ENCODE results near the gene CTNNA1.

The CTNNA1 gene

DNA sequence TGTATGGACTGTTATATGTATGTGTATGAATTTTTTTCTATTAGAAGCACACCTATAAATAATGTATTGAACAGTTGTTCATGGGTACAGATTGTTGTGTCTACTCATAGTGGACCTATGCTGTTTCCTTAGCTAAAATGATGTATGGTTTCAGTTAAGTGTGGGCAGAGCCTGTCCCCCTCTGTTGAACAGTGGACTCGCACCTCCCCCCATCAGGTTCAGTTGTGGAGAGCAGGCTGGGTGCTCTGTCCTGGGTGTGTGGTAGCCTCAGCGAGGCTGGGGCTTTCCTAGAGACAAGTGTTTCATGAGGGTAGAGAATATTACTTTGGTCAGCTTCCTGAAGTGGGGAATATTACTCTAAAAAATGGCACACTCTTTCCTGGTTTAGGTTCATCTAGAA lies 169.3 kb downstream of the CTNNA1 start:
- DNase-seq (ENCODE audit: low read depth): no peak
- TF ChIP-seq, protein P1, sequence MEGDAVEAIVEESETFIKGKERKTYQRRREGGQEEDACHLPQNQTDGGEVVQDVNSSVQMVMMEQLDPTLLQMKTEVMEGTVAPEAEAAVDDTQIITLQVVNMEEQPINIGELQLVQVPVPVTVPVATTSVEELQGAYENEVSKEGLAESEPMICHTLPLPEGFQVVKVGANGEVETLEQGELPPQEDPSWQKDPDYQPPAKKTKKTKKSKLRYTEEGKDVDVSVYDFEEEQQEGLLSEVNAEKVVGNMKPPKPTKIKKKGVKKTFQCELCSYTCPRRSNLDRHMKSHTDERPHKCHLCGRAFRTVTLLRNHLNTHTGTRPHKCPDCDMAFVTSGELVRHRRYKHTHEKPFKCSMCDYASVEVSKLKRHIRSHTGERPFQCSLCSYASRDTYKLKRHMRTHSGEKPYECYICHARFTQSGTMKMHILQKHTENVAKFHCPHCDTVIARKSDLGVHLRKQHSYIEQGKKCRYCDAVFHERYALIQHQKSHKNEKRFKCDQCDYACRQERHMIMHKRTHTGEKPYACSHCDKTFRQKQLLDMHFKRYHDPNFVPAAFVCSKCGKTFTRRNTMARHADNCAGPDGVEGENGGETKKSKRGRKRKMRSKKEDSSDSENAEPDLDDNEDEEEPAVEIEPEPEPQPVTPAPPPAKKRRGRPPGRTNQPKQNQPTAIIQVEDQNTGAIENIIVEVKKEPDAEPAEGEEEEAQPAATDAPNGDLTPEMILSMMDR (conservative IDR thresholded peaks at IDR 0.05; ENCODE audit: low read depth, low read length): peak; percentile 2

DNA sequence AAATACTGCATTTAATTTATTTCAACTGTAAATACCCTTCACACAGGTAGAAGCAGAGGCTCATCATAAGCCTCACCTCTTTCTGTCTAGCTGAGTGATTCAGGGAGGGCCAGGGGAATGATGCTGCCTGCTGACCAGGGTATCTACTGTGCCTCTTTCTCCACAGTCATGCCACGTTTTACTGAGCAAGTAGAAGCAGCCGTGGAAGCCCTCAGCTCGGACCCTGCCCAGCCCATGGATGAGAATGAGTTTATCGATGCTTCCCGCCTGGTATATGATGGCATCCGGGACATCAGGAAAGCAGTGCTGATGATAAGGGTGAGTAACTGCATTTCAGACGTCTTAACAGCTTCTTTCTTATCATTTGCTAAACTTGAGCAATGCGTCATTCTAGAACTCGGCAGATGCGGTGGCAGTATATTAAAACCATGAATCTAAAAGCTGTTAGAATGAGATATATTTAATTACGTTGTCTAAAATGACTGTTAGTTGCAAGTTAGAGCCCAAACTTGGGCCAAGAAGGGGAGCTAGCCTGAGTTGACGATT lies 171.9 kb downstream of the CTNNA1 start:
- no peak for DNase-seq (ENCODE audit: low read depth)

More for the DNA sequence above, 169.3 kb downstream of the CTNNA1 start:
- H3K4me3 ChIP-seq (ENCODE audit: low read length): no peak overlapping the region

GRCh38 chr5:138926257-138926656 lies 173.0 kb downstream of the CTNNA1 start:
- H3K4me3 ChIP-seq (ENCODE audit: low read length): no peak overlapping the region
- TF ChIP-seq, protein P1 (conservative IDR thresholded peaks at IDR 0.05; ENCODE audit: low read depth, low read length): no peak
- DNase-seq (ENCODE audit: low read depth): no peak

More for the DNA sequence above, 171.9 kb downstream of the CTNNA1 start:
- TF ChIP-seq, protein P1 (conservative IDR thresholded peaks at IDR 0.05; ENCODE audit: low read depth, low read length): no peak
- no peak overlapping the region for H3K4me3 ChIP-seq (ENCODE audit: low read length)

DNA sequence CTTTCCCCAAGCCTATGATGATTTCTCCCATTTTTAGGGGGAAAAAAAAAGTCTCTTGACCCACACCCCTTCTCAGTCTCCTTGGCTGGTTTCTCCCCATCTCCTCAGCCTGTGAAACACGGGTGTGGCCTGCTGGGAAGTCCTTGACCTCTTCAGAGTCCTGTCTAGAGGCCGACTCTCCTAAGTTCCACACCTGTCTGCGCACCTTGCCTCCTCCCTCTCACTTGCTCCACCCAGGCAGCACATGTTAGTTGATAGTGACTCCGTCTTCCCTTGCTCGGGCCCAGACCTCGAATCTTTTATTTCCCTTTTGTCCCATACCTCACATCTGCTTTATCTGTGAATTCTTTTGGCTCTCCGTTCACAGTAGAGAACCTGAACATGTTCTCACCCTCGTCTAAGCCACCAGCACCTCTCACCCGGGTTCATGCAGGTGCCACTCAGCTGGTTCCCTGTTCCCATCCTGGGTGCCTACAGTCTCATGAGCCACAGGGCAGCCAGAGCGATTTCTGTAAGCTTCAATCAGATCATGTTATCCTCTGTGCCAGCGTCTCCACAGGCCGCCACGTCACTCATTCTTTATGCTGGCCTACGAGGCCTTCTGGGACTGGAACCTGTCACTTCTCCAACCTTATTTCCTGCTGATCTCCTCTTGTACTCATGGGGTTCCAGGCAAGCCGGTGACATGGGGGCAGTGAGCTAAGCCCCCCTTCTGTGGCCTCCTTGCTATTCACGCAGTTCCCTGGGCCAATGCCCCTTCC lies 173.6 kb downstream of the CTNNA1 start:
- no peak overlapping the region for H3K4me3 ChIP-seq (ENCODE audit: low read length)
- TF ChIP-seq, protein P1 (conservative IDR thresholded peaks at IDR 0.05; ENCODE audit: low read depth, low read length): no peak
- DNase-seq (ENCODE audit: low read depth): no peak

DNA sequence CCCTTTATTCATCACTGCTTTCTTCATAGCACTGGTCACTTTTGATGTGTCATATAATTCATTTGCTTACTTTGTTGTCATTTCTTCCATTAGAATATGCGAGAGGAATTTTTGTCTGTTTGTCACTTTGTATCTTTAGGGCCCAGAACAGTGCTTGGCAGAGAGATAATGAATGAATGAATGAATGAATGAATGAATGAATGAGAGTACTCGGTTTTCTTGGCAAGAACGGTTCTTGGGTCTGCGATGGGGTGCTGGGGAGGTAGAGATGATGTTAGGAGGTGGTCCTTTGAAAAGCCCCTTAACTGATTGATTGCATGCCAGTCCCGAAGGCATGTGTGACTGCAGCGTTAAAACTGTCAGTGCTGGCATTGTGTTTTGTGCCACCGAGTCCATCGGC lies 174.3 kb downstream of the CTNNA1 start:
- no peak overlapping the region for H3K4me3 ChIP-seq (ENCODE audit: low read length)
- TF ChIP-seq, protein P1 (conservative IDR thresholded peaks at IDR 0.05; ENCODE audit: low read depth, low read length): no peak
- no peak for DNase-seq (ENCODE audit: low read depth)

- DNase-seq (ENCODE audit: low read depth): no peak
- no peak overlapping the region for H3K4me3 ChIP-seq (ENCODE audit: low read length)
- TF ChIP-seq, protein P1 (conservative IDR thresholded peaks at IDR 0.05; ENCODE audit: low read depth, low read length): no peak
Measured at GRCh38 chr5:138927979-138928378, 174.8 kb downstream of the CTNNA1 start.

DNA sequence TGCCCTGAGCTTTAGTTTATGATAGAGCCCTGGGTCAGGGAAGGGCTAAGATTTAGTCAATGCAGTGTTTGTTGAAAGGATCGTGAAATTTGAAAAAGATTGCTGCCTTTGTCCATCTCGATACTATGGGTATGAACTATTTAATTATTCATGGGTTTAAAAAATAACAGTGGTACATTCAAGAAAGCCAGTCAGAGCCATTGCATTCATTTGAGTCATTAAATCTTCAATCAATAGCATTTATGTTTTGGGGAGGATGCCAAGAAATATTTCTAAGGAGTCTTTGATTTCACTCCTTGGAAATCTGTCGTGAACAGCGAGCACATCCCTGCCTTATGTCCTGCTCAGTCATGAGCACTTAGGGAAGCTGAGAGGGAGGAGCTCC lies 176.3 kb downstream of the CTNNA1 start:
- H3K4me3 ChIP-seq (ENCODE audit: low read length): no peak overlapping the region
- TF ChIP-seq, protein P1 (conservative IDR thresholded peaks at IDR 0.05; ENCODE audit: low read depth, low read length): no peak
- DNase-seq (ENCODE audit: low read depth): no peak

All from retinal pigment epithelial cell (primary cell).